ENCODE results near the gene SCN8A.

DNA sequence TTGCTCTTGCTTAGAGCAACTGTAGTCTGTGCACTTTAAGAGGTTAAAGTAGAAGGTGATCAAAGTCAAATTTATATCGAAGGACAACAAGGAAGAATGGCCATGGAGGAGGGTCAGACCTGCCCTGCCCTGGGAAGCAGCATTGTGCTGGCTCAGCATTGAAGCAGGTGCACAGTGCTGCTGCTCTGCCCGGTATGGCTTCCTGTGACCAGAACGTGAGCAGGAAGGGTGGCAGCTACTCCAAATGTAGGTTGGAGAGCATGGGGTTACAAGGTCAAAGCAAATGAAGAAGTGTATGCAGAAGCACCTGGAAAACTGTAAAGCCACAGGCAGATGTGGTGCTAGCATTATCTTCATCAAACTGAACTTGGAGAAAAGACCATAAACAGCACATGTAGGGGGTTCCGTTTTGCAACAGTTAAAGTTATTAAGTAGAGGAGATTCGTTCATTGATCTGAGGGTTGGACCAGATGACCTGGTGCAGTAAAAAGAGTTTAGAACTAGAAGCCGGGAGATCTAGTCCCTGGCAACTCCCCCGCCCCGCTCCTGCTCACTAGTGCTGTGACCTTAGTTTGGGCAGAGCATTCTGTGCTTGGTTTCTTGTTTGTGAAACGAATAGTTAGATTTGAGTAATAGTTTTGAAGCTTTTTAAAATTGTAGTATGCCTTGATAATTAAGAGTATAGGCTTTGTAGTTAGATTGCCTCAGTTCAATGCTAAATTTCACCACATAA is 84.2 kb downstream of the SCN8A start:
- TF ChIP-seq EZH2phosphoT487 (IDR thresholded peaks at IDR 0.05; ENCODE audit: low read depth, severe bottlenecking, unreplicated experiment) (no peak), EZH2 (IDR thresholded peaks at IDR 0.05; ENCODE audit: borderline replicate concordance) (no peak)
- TF ChIP-seq, protein P1, sequence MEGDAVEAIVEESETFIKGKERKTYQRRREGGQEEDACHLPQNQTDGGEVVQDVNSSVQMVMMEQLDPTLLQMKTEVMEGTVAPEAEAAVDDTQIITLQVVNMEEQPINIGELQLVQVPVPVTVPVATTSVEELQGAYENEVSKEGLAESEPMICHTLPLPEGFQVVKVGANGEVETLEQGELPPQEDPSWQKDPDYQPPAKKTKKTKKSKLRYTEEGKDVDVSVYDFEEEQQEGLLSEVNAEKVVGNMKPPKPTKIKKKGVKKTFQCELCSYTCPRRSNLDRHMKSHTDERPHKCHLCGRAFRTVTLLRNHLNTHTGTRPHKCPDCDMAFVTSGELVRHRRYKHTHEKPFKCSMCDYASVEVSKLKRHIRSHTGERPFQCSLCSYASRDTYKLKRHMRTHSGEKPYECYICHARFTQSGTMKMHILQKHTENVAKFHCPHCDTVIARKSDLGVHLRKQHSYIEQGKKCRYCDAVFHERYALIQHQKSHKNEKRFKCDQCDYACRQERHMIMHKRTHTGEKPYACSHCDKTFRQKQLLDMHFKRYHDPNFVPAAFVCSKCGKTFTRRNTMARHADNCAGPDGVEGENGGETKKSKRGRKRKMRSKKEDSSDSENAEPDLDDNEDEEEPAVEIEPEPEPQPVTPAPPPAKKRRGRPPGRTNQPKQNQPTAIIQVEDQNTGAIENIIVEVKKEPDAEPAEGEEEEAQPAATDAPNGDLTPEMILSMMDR (IDR thresholded peaks at IDR 0.05; ENCODE audit: poor library complexity), result no peak
